B cell (primary cell): ENCODE measurements around the gene PRKAR2A.
"Not testable (repeated sequence)": the region's sequence is repeated elsewhere in the genome, so short reads cannot be mapped to it uniquely, and the experiment has no call there.

Source experiments
- CTCF ChIP-seq: fragments of 200-600 bp; IDR thresholded peaks from one replicate; pipeline ENCODE4 v1.8.0; 2022; ENCODE audit warnings: antibody characterized with exemption, mild to moderate bottlenecking
- EZH2 ChIP-seq: IDR thresholded peaks from 2 replicates; pipeline ENCODE4 v1.6.1; 2012; ENCODE audit warnings: borderline replicate concordance, low read depth, mild to moderate bottlenecking, moderate library complexity, low read length; ENCODE audit not compliant: insufficient read depth, poor library complexity, severe bottlenecking

- TF ChIP-seq CTCF, EZH2: not testable (repeated sequence)
Observed at GRCh38 chr3:48735075-48735767, 112.5 kb downstream of the PRKAR2A start.
